NCI-H146 (cell line): ENCODE measurements around the gene SCARF1.
"Not testable (repeated sequence)": the region's sequence is repeated elsewhere in the genome, so short reads cannot be mapped to it uniquely, and the experiment has no call there.

Source experiments
- DNase-seq: peaks from one replicate; lab custom pipeline; 2025; lab: John Stamatoyannopoulos, UW

Gene SCARF1

GRCh38 chr17:1645207-1646171 lies at the start of gene SCARF1:
SCARF1 (minus strand) TSS chr17:1645732; CDS start chr17:1645697, 35 bp downstream.
- DNase-seq: no peak

GRCh38 chr17:1693339-1693738 lies 47.8 kb upstream of the SCARF1 start:
- no peak for DNase-seq

GRCh38 chr17:1690544-1691221 lies 45.2 kb upstream of the SCARF1 start:
- DNase-seq: no peak

- DNase-seq: not testable (repeated sequence)
These were observed 42.9 kb upstream of the SCARF1 start for GRCh38 chr17:1688405-1688804.

GRCh38 chr17:1686086-1686485 lies 40.6 kb upstream of the SCARF1 start:
- DNase-seq: no peak

- DNase-seq: peak; percentile 98
These were observed 39.1 kb upstream of the SCARF1 start, which contains the start of gene PRPF8 for GRCh38 chr17:1684378-1685189. PRPF8 (minus strand) TSS chr17:1684867; CDS start chr17:1684571, 296 bp downstream.

GRCh38 chr17:1683459-1683858 lies 37.9 kb upstream of the SCARF1 start:
- DNase-seq: no peak

GRCh38 chr17:1676401-1676800 lies 30.9 kb upstream of the SCARF1 start:
- no peak for DNase-seq

- no peak for DNase-seq
These were observed 27.7 kb upstream of the SCARF1 start for GRCh38 chr17:1673041-1673785.

GRCh38 chr17:1663934-1664333 lies 18.4 kb upstream of the SCARF1 start:
- DNase-seq: not testable (repeated sequence)

- no peak for DNase-seq
These were observed 15.5 kb upstream of the SCARF1 start for GRCh38 chr17:1661045-1661444.

GRCh38 chr17:1658100-1658499 lies 12.6 kb upstream of the SCARF1 start:
- DNase-seq: no peak

- no peak for DNase-seq
These were observed 8.2 kb upstream of the SCARF1 start for GRCh38 chr17:1653735-1654134.

- DNase-seq: not testable (repeated sequence)
These were observed 7.3 kb upstream of the SCARF1 start for GRCh38 chr17:1652794-1653193.

GRCh38 chr17:1651559-1651844 lies 6.0 kb upstream of the SCARF1 start:
- DNase-seq: no peak

GRCh38 chr17:1650731-1651558 lies 5.4 kb upstream of the SCARF1 start:
- DNase-seq: no peak

- no peak for DNase-seq
These were observed 4.4 kb upstream of the SCARF1 start, which contains the start of gene RILP for GRCh38 chr17:1649844-1650501. RILP (minus strand) TSS chr17:1649866; CDS start chr17:1649804, 62 bp downstream.

GRCh38 chr17:1648963-1649843 lies 3.7 kb upstream of the SCARF1 start:
- DNase-seq: peak; percentile 92
